ENCODE measurements around the gene ASGR1.

- TF ChIP-seq, protein P1, sequence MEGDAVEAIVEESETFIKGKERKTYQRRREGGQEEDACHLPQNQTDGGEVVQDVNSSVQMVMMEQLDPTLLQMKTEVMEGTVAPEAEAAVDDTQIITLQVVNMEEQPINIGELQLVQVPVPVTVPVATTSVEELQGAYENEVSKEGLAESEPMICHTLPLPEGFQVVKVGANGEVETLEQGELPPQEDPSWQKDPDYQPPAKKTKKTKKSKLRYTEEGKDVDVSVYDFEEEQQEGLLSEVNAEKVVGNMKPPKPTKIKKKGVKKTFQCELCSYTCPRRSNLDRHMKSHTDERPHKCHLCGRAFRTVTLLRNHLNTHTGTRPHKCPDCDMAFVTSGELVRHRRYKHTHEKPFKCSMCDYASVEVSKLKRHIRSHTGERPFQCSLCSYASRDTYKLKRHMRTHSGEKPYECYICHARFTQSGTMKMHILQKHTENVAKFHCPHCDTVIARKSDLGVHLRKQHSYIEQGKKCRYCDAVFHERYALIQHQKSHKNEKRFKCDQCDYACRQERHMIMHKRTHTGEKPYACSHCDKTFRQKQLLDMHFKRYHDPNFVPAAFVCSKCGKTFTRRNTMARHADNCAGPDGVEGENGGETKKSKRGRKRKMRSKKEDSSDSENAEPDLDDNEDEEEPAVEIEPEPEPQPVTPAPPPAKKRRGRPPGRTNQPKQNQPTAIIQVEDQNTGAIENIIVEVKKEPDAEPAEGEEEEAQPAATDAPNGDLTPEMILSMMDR (conservative IDR thresholded peaks at IDR 0.05; ENCODE audit: low read length) = no peak
- TF ChIP-seq EZH2phosphoT487 (IDR thresholded peaks at IDR 0.05; ENCODE audit: borderline replicate concordance, low read depth, low read length) = no peak
These were observed 2.4 kb downstream of the ASGR1 start for GRCh38 chr17:7176841-7177190.

Data from OCI-LY7 (cell line).